Activated CD8-positive, alpha-beta T cell treated with anti-CD3 and anti-CD28 coated beads for 36 hours (primary cell): ENCODE data around the gene NAA80. TPM values are rescaled to one million over a fixed set of nuclear protein-coding genes. Genes with fewer than 3 reads are reported as not detected.
"Not testable (repeated sequence)": the region's sequence is repeated elsewhere in the genome, so short reads cannot be mapped to it uniquely, and the experiment has no call there.

Source experiments
- ATAC-seq: fragments of 200-7000 bp; cut with Tn5 transposase; one replicate; pipeline ENCODE4 v1.10.0; 2021; ENCODE audit warnings: mild to moderate bottlenecking, moderate library complexity
- CTCF ChIA-PET: fragments of 350-600 bp; sonication (Branson Sonifier 250); formaldehyde crosslinking; loops from one replicate; lab custom pipeline; 2021; ENCODE audit warnings: antibody characterized with exemption; lab: Charles Lee
- POLR2A ChIA-PET: fragments of 350-600 bp; sonication (Branson Sonifier 250); formaldehyde crosslinking; loops from one replicate; lab custom pipeline; 2021; ENCODE audit warnings: antibody characterized with exemption; lab: Charles Lee
- DNase-seq: peaks from one replicate; pipeline ENCODE4 v3.0.0-alpha.2; 2020
- H3K27ac Mint-ChIP-seq: one replicate; pipeline ENCODE4 v1.8.0; 2021; ENCODE audit warnings: mild to moderate bottlenecking, mixed read lengths
- H3K27me3 Mint-ChIP-seq: one replicate; pipeline ENCODE4 v1.8.0; 2021; ENCODE audit warnings: mixed read lengths
- H3K36me3 Mint-ChIP-seq: one replicate; pipeline ENCODE4 v1.8.0; 2021; ENCODE audit warnings: low read depth, mixed read lengths
- H3K4me1 Mint-ChIP-seq: one replicate; pipeline ENCODE4 v1.8.0; 2021; ENCODE audit warnings: low read depth, mixed read lengths
- H3K4me3 Mint-ChIP-seq: one replicate; pipeline ENCODE4 v1.8.0; 2021; ENCODE audit warnings: mild to moderate bottlenecking, moderate library complexity, mixed read lengths
- H3K9me3 Mint-ChIP-seq: one replicate; pipeline ENCODE4 v1.8.0; 2021; ENCODE audit warnings: mixed read lengths
- CTCF ChIP-seq: fragments of 200-600 bp; IDR thresholded peaks from one replicate; pipeline ENCODE4 v1.8.0; 2022; ENCODE audit warnings: antibody characterized with exemption, mild to moderate bottlenecking
- intact Hi-C: fragments of 100-400 bp; cut with micrococcal nuclease; formaldehyde crosslinking; loops from one replicate; pipeline ENCODE4 v1.10.0; 2022
- total RNA-seq, 2 experiments: library from RNA; stranded (reverse); gene quantifications; one replicate each; pipeline ENCODE4 v1.2.3, GENCODE V29; 2021

Gene NAA80
- total RNA-seq, 2 experiments from 2014 or later, result 23.2 to 23.4 TPM

DNA sequence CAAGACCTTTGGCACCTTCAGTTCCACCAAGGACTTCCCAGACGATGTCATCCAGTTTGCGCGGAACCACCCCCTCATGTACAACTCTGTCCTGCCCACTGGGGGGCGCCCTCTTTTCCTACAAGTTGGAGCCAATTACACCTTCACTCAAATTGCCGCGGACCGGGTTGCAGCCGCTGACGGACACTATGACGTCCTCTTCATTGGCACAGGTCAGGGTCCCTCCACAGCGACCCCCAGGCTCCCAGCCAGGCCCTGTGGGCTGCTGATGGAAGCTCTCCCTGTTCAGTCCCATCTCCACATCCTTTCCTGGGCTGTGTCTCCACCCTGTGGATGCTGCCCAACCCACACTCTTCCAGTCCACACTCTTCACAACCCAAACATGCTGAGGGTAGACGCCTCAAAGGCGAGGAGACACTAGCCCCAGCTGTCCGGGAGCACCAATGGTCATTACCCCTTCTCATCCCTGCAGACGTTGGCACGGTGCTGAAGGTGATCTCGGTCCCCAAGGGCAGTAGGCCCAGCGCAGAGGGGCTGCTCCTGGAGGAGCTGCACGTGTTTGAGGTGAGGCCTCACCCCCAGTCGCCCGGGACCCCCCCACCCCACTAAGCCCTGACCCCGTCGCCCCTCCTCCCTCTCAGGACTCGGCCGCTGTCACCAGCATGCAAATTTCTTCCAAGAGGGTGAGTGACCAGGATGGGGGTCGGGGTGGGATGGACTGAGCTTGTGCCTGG is 24.7 kb downstream of the NAA80 start:
- Mint-ChIP-seq H3K27me3 (peaks cover 35% of the 10 kb centered on the region), H3K9me3 (no peaks in the 10 kb centered on the region), H3K4me1 (peaks cover 33% of the 10 kb centered on the region), H3K4me3 (peak overlapping the region; percentile 54), H3K36me3 (peaks cover 2% of the 10 kb centered on the region), H3K27ac (peak overlapping the region; percentile 60)
- ChIA-PET POLR2A (interaction anchor here (1.0 to 9.6 kb wide), 7 partner anchors 10 to 50 kb away, joined by 3 to 98 read pairs (median 4); partner anchors contain the start of genes HYAL3, IFRD2 and NAA80), CTCF (interaction anchor here (0.7 to 4.4 kb wide), 20 partner anchors 10 to 81 kb away, joined by 3 to 36 read pairs (median 4); partner anchors contain the start of genes GNAI2 and IFRD2)
- TF ChIP-seq CTCF, result peak; percentile 96
- peak; percentile 58 for ATAC-seq
- intact Hi-C loops, result no loop called here
- peak; percentile 88 for DNase-seq

DNA sequence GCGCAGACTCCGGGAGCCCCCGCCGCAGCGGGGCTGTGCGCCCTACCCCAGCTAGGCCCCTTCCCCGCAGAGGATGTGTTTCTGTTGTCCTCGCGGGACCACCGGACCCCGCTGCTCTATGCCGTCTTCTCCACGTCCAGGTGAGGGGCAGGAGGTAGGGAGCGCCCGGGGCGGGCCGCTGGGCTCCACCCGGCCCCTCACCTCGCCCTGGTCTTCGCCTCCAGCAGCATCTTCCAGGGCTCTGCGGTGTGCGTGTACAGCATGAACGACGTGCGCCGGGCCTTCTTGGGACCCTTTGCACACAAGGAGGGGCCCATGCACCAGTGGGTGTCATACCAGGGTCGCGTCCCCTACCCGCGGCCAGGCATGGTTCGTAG is 25.5 kb downstream of the NAA80 start:
- no peak for TF ChIP-seq CTCF
- intact Hi-C loops, result loop anchor here (2.0 kb wide), 1 partner anchor 47 kb away; no protein-coding TSS in a partner anchor
- no peaks in the 10 kb centered on the region for H3K9me3 Mint-ChIP-seq
- no peak overlapping the region for H3K27ac Mint-ChIP-seq
- peaks cover 33% of the 10 kb centered on the region for H3K4me1 Mint-ChIP-seq
- DNase-seq (no peak), ATAC-seq (no peak)
- CTCF ChIA-PET, result interaction anchor here (0.6 to 4.4 kb wide), 4 partner anchors 18 to 80 kb away, joined by 3 to 36 read pairs (median 16); partner anchors contain the start of gene IFRD2
- H3K4me3 Mint-ChIP-seq, result no peak overlapping the region
- H3K27me3 Mint-ChIP-seq, result peaks cover 36% of the 10 kb centered on the region
- POLR2A ChIA-PET, result no interaction called here
- peaks cover 2% of the 10 kb centered on the region for H3K36me3 Mint-ChIP-seq

DNA sequence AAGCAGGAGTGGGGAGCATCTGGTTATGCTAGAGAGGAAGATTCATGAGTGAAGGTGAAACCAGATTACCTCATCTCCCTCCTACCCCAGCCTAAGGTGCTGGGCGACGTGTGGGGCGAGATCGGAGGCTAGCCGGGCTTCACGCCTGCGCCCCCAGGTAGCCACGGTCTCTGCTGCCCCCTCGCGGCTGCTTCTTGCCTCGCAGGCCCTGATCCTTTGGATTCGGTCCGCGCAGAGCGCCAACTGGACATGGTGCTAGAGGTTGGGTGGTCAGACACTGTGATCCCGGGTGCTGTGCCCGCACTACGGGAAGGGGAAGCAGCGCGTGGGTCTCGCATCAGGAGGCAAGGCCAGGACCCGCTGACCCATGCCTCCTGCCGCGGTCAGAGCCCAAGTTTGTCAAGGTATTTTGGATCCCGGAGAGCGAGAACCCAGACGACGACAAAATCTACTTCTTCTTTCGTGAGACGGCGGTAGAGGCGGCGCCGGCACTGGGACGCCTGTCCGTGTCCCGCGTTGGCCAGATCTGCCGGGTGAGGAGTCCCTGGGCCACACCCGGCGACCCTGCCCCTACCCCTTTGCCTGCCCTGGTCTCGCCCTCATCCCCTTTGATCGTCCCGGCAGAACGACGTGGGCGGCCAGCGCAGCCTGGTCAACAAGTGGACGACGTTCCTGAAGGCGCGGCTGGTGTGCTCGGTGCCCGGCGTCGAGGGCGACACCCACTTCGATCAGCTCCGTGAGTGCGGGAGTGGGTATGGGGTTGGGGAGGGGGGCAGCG is 26.1 kb downstream of the NAA80 start:
- Mint-ChIP-seq H3K27me3 (peaks cover 39% of the 10 kb centered on the region), H3K36me3 (peaks cover 2% of the 10 kb centered on the region), H3K27ac (peak overlapping the region; percentile 26), H3K9me3 (no peaks in the 10 kb centered on the region), H3K4me3 (peak overlapping the region; percentile 74), H3K4me1 (peaks cover 33% of the 10 kb centered on the region)
- intact Hi-C loops, result loop anchor here (2.0 kb wide), 1 partner anchor 46 kb away; no protein-coding TSS in a partner anchor
- DNase-seq, result peak; percentile 94
- peak; percentile 88 for ATAC-seq
- ChIA-PET CTCF (interaction anchor here (0.6 to 4.4 kb wide), 9 partner anchors 14 to 79 kb away, joined by 3 to 36 read pairs (median 12); partner anchors contain the start of gene IFRD2), POLR2A (interaction anchor here (0.6 kb wide), 1 partner anchor 86 kb away, joined by 3 read pairs; no protein-coding TSS in a partner anchor)
- peak; percentile 96 for TF ChIP-seq CTCF

- not testable (repeated sequence) for H3K36me3 Mint-ChIP-seq, ATAC-seq, H3K9me3 Mint-ChIP-seq, H3K4me3 Mint-ChIP-seq, H3K27ac Mint-ChIP-seq, DNase-seq
- POLR2A ChIA-PET, result interaction anchor here (0.6 kb wide), 1 partner anchor 85 kb away, joined by 3 read pairs; no protein-coding TSS in a partner anchor
- CTCF ChIA-PET, result interaction anchor here (0.7 to 4.0 kb wide), 9 partner anchors 14 to 79 kb away, joined by 3 to 26 read pairs (median 4); partner anchors contain the start of genes HYAL3 and NAA80
- Mint-ChIP-seq H3K27me3 (peaks cover 42% of the 10 kb centered on the region), H3K4me1 (peaks cover 33% of the 10 kb centered on the region)
- intact Hi-C loops, result loop anchor here (2.0 kb wide), 1 partner anchor 46 kb away; no protein-coding TSS in a partner anchor
These were observed 26.7 kb downstream of the NAA80 start for GRCh38 chr3:50272538-50272910.
